ENCODE results near the gene TTC6. TPM values are rescaled to one million over a fixed set of nuclear protein-coding genes. Genes with fewer than 3 reads are reported as not detected.

The TTC6 gene
- polyA plus RNA-seq, 1 donor from 2014 or later, result not detected

DNA sequence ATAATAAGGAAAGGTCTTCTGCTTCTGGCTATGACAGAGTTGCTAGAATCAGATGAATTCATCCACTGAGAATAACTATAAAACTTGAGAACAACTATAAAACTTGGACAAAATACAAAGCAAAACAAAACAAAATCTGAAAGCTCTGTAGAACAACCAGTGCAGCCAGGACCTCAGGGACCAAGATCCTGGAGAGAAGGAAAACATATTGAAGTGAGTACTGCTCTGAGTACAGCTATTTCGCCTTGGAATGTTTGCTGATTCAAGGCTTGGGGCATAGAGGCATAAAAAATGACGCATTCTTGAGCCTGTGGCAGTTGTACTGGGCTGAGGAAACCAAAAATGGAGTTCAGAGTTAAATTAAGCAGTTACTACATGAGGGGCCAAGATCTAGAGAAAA is 22.1 kb upstream of the TTC6 start:
- TF ChIP-seq EZH2 (IDR thresholded peaks at IDR 0.05; ENCODE audit: borderline replicate concordance, insufficient read depth, low read length, poor library complexity, severe bottlenecking), result no peak
- no peak for TF ChIP-seq CTCF (IDR thresholded peaks at IDR 0.05; ENCODE audit: poor library complexity, severe bottlenecking)
- no peak for TF ChIP-seq POLR2AphosphoS5 (IDR thresholded peaks at IDR 0.05)
- TF ChIP-seq SMC3 (conservative IDR thresholded peaks at IDR 0.05; ENCODE audit: poor library complexity), result no peak
- TF ChIP-seq TAF1 (IDR thresholded peaks at IDR 0.05; ENCODE audit: low read depth), result no peak
- no peak for TF ChIP-seq RAD21 (conservative IDR thresholded peaks at IDR 0.05)
- H3K27me3 ChIP-seq (ENCODE audit: insufficient read depth, low read depth, low read length), result peaks cover 7% of the 10 kb centered on the region
- H3K36me3 ChIP-seq (ENCODE audit: insufficient read depth, low read length), result no peaks in the 10 kb centered on the region
- no peaks in the 10 kb centered on the region for H4K20me1 ChIP-seq (ENCODE audit: insufficient read depth)
- no peaks in the 10 kb centered on the region for H3K9me2 ChIP-seq (ENCODE audit: insufficient read depth, low read length)
- no peak overlapping the region for H3K27ac ChIP-seq (ENCODE audit: low read length)
- H3K9me3 ChIP-seq (ENCODE audit: low read length), result no peaks in the 10 kb centered on the region
- no peak overlapping the region for H3K4me3 ChIP-seq (ENCODE audit: low read length)
- no peak overlapping the region for H3K4me2 ChIP-seq (ENCODE audit: low read length)
- H3F3A ChIP-seq (ENCODE audit: insufficient read depth, low read length, poor library complexity, severe bottlenecking), result no peaks in the 10 kb centered on the region
- H3K9ac ChIP-seq (ENCODE audit: low read length), result no peak overlapping the region
- H3K79me2 ChIP-seq (replicated peaks; ENCODE audit: insufficient read depth, low read length), result no peaks in the 10 kb centered on the region
- H2AFZ ChIP-seq (ENCODE audit: low read depth, low read length), result no peak overlapping the region

DNA sequence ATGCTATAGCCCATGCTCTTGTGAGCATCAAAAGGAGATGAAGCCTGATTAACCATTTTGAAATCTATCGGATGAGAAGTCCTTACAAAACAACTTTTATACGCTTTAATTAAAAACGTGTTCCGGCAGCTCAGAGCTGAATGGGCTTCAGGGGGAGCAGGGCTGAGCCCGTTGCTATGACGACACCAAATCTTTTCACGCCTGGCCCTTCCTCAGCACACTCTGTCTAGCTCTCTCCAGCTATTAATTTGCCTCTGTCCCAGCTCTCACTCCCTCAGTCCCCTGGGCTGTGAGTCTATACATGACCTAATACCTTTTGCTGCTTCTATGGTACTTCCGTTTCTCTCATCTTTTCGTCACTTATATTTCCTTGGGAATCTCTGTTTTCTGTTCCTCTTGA is 16.2 kb upstream of the TTC6 start:
- Histone ChIP-seq H3K9me3 (ENCODE audit: low read length) (no peaks in the 10 kb centered on the region), H3K27me3 (ENCODE audit: insufficient read depth, low read depth, low read length) (peaks cover 62% of the 10 kb centered on the region)

More for the DNA sequence above, 16.2 kb upstream of the TTC6 start:
- Histone ChIP-seq H4K20me1 (ENCODE audit: insufficient read depth) (no peaks in the 10 kb centered on the region), H3K9ac (ENCODE audit: low read length) (no peak overlapping the region), H3K4me2 (ENCODE audit: low read length) (no peak overlapping the region), H3K36me3 (ENCODE audit: insufficient read depth, low read length) (no peaks in the 10 kb centered on the region), H3F3A (ENCODE audit: insufficient read depth, low read length, poor library complexity, severe bottlenecking) (no peaks in the 10 kb centered on the region), H3K4me3 (ENCODE audit: low read length) (no peak overlapping the region), H2AFZ (ENCODE audit: low read depth, low read length) (no peak overlapping the region), H3K79me2 (replicated peaks; ENCODE audit: insufficient read depth, low read length) (no peaks in the 10 kb centered on the region), H3K27ac (ENCODE audit: low read length) (no peak overlapping the region), H3K9me2 (ENCODE audit: insufficient read depth, low read length) (no peaks in the 10 kb centered on the region)
- TF ChIP-seq MXI1 (conservative IDR thresholded peaks at IDR 0.05; ENCODE audit: poor library complexity, severe bottlenecking) (no peak), EZH2 (IDR thresholded peaks at IDR 0.05; ENCODE audit: borderline replicate concordance, insufficient read depth, low read length, poor library complexity, severe bottlenecking) (no peak), RAD21 (conservative IDR thresholded peaks at IDR 0.05) (no peak), TAF1 (IDR thresholded peaks at IDR 0.05; ENCODE audit: low read depth) (no peak), EP300 (conservative IDR thresholded peaks at IDR 0.05; ENCODE audit: poor library complexity, severe bottlenecking) (no peak), REST (IDR thresholded peaks at IDR 0.05; ENCODE audit: borderline replicate concordance) (no peak), CTCF (IDR thresholded peaks at IDR 0.05; ENCODE audit: poor library complexity, severe bottlenecking) (no peak), SMC3 (conservative IDR thresholded peaks at IDR 0.05; ENCODE audit: poor library complexity) (no peak), POLR2AphosphoS5 (IDR thresholded peaks at IDR 0.05) (no peak)

All from neural cell (in vitro differentiated cells).